Activated naive CD8-positive, alpha-beta T cell treated with anti-CD3 and anti-CD28 coated beads, Interleukin-2, amount 50 U/mL, for 24 hours (primary cell): Measurements from ENCODE around the gene DEPP1.

Experiments
- ATAC-seq: fragments of 150-1000 bp; cut with Tn5 transposase; one replicate; pipeline ENCODE4 v1.10.0; 2021
- DNase-seq: peaks from one replicate; pipeline ENCODE4 v3.0.0; 2021
- H3K27ac Mint-ChIP-seq: one replicate; pipeline ENCODE4 v1.8.0; 2021; ENCODE audit warnings: mild to moderate bottlenecking, mixed read lengths
- H3K27me3 Mint-ChIP-seq: one replicate; pipeline ENCODE4 v1.8.0; 2021; ENCODE audit warnings: mixed read lengths
- H3K36me3 Mint-ChIP-seq: one replicate; pipeline ENCODE4 v1.8.0; 2021; ENCODE audit warnings: low read depth, mixed read lengths
- H3K4me1 Mint-ChIP-seq: one replicate; pipeline ENCODE4 v1.8.0; 2021; ENCODE audit warnings: mixed read lengths
- H3K4me3 Mint-ChIP-seq: one replicate; pipeline ENCODE4 v1.8.0; 2021; ENCODE audit warnings: mild to moderate bottlenecking, moderate library complexity, mixed read lengths
- H3K9me3 Mint-ChIP-seq: one replicate; pipeline ENCODE4 v1.8.0; 2021; ENCODE audit warnings: mixed read lengths

DEPP1 gene

GRCh38 chr10:44967616-44968015, 11.0 kb downstream of the DEPP1 start:
- peak overlapping the region; percentile 2 for H3K4me3 Mint-ChIP-seq
- peaks cover 51% of the 10 kb centered on the region for H3K4me1 Mint-ChIP-seq
- no peaks in the 10 kb centered on the region for H3K9me3 Mint-ChIP-seq
- peaks cover under 1% of the 10 kb centered on the region for H3K27me3 Mint-ChIP-seq
- DNase-seq (no peak), ATAC-seq (peak; percentile 25)
- no peaks in the 10 kb centered on the region for H3K36me3 Mint-ChIP-seq
- peak overlapping the region; percentile 72 for H3K27ac Mint-ChIP-seq

DNA sequence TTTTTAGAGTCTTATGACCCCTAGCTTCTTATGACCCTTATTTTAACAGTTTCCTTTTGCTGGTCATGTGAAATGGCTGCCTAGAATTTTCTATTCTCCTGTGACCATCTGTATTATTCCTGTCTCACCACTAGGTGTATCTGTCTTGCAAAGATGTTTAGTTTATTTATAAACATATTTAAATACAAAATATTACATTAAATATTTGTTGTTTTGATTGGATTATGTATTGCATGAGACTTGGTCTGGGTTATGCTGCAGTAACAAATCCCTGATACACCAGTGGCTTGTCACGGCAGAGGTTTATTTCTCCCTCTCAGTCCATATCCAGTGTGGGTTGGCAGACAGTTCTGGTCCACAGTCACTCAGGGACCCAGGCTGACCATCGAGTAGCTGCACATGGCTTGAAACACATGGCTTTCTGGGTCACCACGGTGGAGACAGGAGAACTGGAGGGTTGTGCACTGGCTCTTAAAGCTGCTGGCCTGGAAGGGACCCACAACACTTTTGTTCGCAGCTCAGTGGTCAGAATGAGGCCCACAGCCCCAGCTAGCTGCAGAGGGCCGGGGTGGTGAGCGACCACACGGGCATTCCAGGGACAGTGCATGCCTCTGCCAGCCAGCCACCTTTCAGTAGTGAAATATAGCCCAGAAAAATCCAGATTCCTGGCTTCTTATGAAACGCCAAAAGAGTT, 11.6 kb downstream of the DEPP1 start:
- Mint-ChIP-seq H3K4me3 (no peak overlapping the region), H3K36me3 (no peaks in the 10 kb centered on the region), H3K9me3 (no peaks in the 10 kb centered on the region), H3K27ac (no peak overlapping the region), H3K4me1 (peaks cover 49% of the 10 kb centered on the region), H3K27me3 (peaks cover 2% of the 10 kb centered on the region)
- DNase-seq: no peak
- ATAC-seq: no peak

GRCh38 chr10:44966129-44966815, 12.3 kb downstream of the DEPP1 start:
- H3K27ac Mint-ChIP-seq: peak overlapping the region; percentile 86
- peaks cover 49% of the 10 kb centered on the region for H3K4me1 Mint-ChIP-seq
- H3K9me3 Mint-ChIP-seq: no peaks in the 10 kb centered on the region
- H3K36me3 Mint-ChIP-seq: no peaks in the 10 kb centered on the region
- no peak for DNase-seq
- peak; percentile 17 for ATAC-seq
- H3K4me3 Mint-ChIP-seq: peak overlapping the region; percentile 3
- peaks cover 2% of the 10 kb centered on the region for H3K27me3 Mint-ChIP-seq

DNA sequence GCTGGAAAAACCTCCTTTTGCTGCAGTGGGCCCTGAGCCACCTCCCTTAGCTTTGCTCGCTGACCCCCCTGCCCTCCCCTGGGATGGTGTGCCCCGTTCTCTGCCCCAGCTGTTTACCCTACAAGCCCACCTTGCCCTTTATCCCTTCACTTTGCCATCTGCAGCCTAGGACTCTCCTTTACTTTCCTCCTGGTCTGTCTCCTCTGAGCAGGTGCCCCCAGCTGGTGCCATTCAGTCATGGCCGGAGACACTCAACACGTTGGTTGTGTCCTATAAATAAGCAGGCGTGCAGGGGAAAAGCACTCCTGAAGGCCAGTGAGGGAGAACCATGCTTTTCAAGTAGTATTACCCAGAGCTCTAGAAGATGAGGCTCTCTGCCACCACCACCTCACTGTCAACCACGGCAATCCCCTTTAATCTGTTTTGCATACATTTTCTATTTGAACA, 12.9 kb downstream of the DEPP1 start:
- H3K27me3 Mint-ChIP-seq: peaks cover 2% of the 10 kb centered on the region
- no peak overlapping the region for H3K4me3 Mint-ChIP-seq
- ATAC-seq (peak; percentile 40), DNase-seq (no peak)
- H3K27ac Mint-ChIP-seq: peak overlapping the region; percentile 86
- H3K4me1 Mint-ChIP-seq: peaks cover 49% of the 10 kb centered on the region
- H3K36me3 Mint-ChIP-seq: no peaks in the 10 kb centered on the region
- H3K9me3 Mint-ChIP-seq: no peaks in the 10 kb centered on the region

DNA sequence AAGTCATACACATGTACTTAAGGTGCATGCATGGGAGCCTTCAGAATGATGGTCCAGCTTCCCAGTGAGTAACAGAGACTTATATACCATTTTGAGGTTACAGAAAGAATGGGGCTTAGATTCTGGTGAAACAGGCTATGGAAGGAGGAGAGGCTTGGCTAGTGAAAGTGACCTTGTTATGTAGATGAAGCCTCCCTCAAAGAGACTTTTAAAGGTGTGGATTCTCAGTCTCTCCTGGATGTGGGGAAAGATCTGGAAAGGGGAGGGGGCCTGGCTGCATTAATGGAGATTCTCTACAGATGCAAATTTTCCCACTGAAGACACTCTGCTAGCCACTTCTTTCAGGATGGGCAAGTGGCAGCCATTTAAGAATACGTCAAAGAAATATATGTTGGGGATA, 13.5 kb downstream of the DEPP1 start:
- ATAC-seq: no peak
- Mint-ChIP-seq H3K9me3 (no peaks in the 10 kb centered on the region), H3K27ac (no peak overlapping the region), H3K27me3 (peaks cover 2% of the 10 kb centered on the region), H3K4me1 (peaks cover 52% of the 10 kb centered on the region), H3K4me3 (no peak overlapping the region), H3K36me3 (no peaks in the 10 kb centered on the region)
- DNase-seq: no peak

DNA sequence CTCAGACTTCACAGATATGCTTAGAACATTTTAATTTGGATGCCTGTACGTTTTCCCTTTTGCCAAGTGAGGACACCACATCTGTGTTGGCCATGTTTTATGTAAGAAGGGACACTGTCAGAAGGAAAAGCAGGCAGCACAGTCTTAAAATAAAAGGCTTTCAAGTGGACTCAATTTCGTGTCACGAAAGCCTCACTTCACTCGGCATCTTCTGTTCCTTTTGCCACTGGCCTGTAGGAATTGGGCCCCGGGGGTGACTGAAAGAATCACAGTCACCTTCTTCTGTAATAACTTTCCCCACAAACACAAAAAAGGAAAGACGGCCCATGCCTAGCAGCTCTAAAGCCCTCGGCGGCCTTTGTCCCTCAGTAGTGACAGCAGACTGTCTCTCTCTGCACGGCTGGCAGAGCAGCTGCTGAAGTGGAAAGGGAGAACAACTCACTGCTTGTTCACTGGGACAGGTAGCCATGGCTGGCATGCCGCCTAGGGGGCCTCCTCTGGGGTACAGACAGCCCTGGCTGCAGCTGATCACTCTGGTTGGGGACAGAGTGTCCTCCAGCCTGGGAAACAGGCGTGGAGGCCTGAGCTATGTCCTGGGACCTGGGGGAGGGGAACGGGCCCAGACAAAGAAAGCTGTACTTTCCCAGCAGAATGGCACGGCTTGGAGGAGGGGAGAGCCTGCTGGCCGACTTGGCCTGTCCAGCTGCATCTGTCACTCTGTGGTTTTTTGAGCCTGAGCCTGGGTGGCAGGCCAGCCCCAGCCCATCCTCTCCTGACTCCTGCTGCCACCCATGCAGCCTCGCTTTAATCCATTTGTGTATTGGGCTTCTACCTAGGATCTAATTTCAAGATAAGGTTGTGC, 14.6 kb downstream of the DEPP1 start:
- Mint-ChIP-seq H3K36me3 (no peaks in the 10 kb centered on the region), H3K4me1 (peaks cover 45% of the 10 kb centered on the region), H3K27ac (no peak overlapping the region), H3K27me3 (peaks cover 2% of the 10 kb centered on the region), H3K9me3 (no peaks in the 10 kb centered on the region), H3K4me3 (no peak overlapping the region)
- DNase-seq: no peak
- no peak for ATAC-seq

DNA sequence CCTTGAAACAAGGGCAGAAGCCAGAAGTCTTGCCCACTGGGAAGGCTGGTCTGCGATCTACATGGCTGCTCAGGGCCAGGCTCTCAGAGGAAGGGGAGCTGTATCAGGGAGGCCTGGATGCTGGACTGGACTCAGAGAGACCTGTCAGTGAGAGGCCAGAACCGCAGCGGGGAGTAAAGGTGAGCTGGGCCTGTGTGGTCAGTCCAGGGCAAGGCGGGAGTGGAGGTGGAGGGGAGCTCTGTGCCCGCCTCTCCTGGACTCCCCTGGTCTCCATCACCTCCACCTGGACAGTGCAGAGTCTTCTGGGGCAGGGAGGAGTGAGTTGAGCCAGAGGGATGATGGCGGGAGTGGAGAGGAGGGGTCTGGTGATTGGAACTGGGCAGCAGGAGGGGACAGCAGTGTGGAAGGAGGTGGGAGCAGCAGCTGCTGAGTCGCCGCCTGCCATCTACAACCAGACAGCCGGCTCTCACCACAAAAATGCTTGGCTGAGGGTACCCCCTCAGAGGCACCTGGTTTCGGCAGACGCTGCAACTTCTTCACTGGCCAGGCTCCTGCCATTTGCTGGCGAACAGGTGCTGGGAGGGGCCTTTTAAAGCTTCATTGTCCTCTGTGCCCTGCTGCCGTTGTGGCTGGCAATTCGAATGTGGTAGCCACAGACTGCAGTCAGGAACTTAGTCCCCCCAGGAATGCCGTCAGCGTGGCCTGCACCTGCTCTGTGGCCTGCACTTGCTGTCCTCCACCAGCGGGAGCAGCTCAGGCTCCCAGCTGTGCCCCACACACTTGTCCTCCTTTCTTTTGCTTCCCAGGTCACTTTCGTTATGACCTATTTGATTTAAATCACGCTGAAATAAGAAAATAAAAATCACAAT, 15.5 kb downstream of the DEPP1 start:
- peaks cover 2% of the 10 kb centered on the region for H3K27me3 Mint-ChIP-seq
- no peak for DNase-seq
- ATAC-seq: no peak
- no peaks in the 10 kb centered on the region for H3K9me3 Mint-ChIP-seq
- peaks cover 45% of the 10 kb centered on the region for H3K4me1 Mint-ChIP-seq
- H3K36me3 Mint-ChIP-seq: no peaks in the 10 kb centered on the region
- H3K27ac Mint-ChIP-seq: no peak overlapping the region
- H3K4me3 Mint-ChIP-seq: no peak overlapping the region

GRCh38 chr10:44961931-44962750, 16.5 kb downstream of the DEPP1 start:
- no peak for DNase-seq
- Mint-ChIP-seq H3K27ac (no peak overlapping the region), H3K9me3 (no peaks in the 10 kb centered on the region), H3K4me1 (peaks cover 43% of the 10 kb centered on the region), H3K36me3 (no peaks in the 10 kb centered on the region), H3K27me3 (peaks cover 2% of the 10 kb centered on the region), H3K4me3 (no peak overlapping the region)
- ATAC-seq: no peak

GRCh38 chr10:44961230-44961571, 17.4 kb downstream of the DEPP1 start:
- no peak for ATAC-seq
- H3K27me3 Mint-ChIP-seq: peaks cover 2% of the 10 kb centered on the region
- H3K27ac Mint-ChIP-seq: peak overlapping the region; percentile 31
- no peaks in the 10 kb centered on the region for H3K9me3 Mint-ChIP-seq
- DNase-seq: no peak
- peaks cover 35% of the 10 kb centered on the region for H3K4me1 Mint-ChIP-seq
- peaks cover 4% of the 10 kb centered on the region for H3K36me3 Mint-ChIP-seq
- H3K4me3 Mint-ChIP-seq: peak overlapping the region; percentile 18

DNA sequence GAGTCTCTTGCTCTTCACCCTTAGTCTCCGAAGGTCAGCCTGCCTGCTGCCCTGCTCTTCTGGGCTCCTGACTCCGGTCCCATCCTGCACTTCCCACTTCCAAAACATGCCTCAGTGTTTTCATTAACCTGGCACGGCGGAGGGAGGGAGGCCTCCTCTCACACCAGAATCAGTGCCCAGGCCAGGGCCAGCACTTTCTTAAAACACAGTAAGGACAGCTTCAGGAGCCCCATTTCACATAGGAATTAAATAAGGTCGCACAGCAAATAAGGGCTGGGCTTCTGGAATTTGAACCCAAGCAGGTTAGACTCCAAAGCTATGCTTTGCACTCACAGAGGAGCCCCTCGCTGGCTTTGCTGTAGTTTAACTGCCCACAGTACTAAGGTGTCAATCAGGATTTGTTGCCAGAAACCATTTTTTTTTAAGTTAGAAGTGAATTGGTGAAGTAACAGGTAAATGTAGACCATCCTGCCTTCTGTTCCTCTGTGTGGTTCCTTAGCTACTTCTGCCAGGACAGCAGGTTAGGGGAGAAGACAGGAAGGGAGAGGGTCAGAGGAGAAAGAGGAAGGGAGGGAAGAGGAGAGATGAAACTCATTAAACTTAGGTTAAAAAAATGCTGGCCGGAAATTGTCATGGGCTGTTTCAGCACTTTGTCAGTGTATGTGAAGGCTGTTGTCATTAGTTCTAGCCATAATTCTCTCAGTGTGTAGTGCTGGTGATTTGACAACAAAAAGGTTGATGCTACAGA, 18.0 kb downstream of the DEPP1 start:
- ATAC-seq: no peak
- peak overlapping the region; percentile 31 for H3K27ac Mint-ChIP-seq
- peaks cover 4% of the 10 kb centered on the region for H3K36me3 Mint-ChIP-seq
- H3K27me3 Mint-ChIP-seq: peaks cover 2% of the 10 kb centered on the region
- no peaks in the 10 kb centered on the region for H3K9me3 Mint-ChIP-seq
- peaks cover 30% of the 10 kb centered on the region for H3K4me1 Mint-ChIP-seq
- H3K4me3 Mint-ChIP-seq: peak overlapping the region; percentile 40
- DNase-seq: no peak

DNA sequence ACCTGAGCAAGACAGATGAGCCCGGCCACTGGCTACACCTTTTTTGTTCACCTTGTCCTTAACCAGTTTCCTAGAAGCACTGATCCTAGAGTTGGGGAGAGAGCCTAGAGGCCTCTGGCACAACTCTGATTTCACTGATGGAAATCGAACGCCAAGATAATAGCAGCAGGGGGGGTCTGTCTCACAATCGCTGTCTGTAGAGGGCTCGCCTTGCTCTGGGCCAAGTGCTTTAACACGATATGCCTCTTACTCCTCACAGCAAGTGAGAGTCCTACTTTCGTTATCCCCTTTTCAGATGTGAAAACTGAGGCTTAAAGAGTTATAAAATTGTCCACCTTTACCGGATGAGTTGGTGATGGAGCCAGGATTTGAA, 18.5 kb downstream of the DEPP1 start:
- Mint-ChIP-seq H3K36me3 (peaks cover 4% of the 10 kb centered on the region), H3K27ac (no peak overlapping the region), H3K4me3 (peak overlapping the region; percentile 84), H3K9me3 (no peaks in the 10 kb centered on the region), H3K4me1 (peaks cover 24% of the 10 kb centered on the region), H3K27me3 (peaks cover 2% of the 10 kb centered on the region)
- DNase-seq (no peak), ATAC-seq (no peak)

GRCh38 chr10:44959247-44960087, 19.1 kb downstream of the DEPP1 start, which contains the start of gene RASSF4:
Gene RASSF4 (plus strand): TSS chr10:44959802. CDS start chr10:44970203, 10,401 bp downstream.
- Mint-ChIP-seq H3K27me3 (peaks cover 2% of the 10 kb centered on the region), H3K4me3 (peak within 1 kb of the TSS; percentile 84), H3K36me3 (peaks cover 4% of the 10 kb centered on the region), H3K9me3 (no peaks in the 10 kb centered on the region), H3K4me1 (peaks cover 23% of the 10 kb centered on the region), H3K27ac (peak within 1 kb of the TSS; percentile 56)
- DNase-seq (peak; percentile 95), ATAC-seq (peak; percentile 100)
